HUES6 (cell line): Measurements from ENCODE around the gene MRPL53.

Experiments
- H3K27ac ChIP-seq: 2 replicates; pipeline ENCODE4 v1.7.0; 2013; ENCODE audit warnings: low read depth, mild to moderate bottlenecking, low read length, inconsistent platforms
- H3K27me3 ChIP-seq: 2 replicates; pipeline ENCODE4 v1.6.1; 2013; ENCODE audit warnings: low read length; ENCODE audit not compliant: control insufficient read depth, insufficient read depth
- H3K36me3 ChIP-seq: 2 replicates; pipeline ENCODE4 v1.6.1; 2013; ENCODE audit warnings: low read length; ENCODE audit not compliant: control insufficient read depth, insufficient read depth
- H3K4me1 ChIP-seq: 2 replicates; pipeline ENCODE4 v1.6.1; 2013; ENCODE audit warnings: low read length; ENCODE audit not compliant: control insufficient read depth, insufficient read depth
- H3K4me3 ChIP-seq: 2 replicates; pipeline ENCODE4 v1.5.1; 2013; ENCODE audit warnings: low read depth, low read length
- H3K9ac ChIP-seq: one replicate; pipeline ENCODE4 v1.6.1; 2013; ENCODE audit warnings: mild to moderate bottlenecking, low read length
- H3K9me3 ChIP-seq: 2 replicates; pipeline ENCODE4 v1.6.1; 2013; ENCODE audit warnings: low read depth, low read length; ENCODE audit not compliant: control insufficient read depth, insufficient read depth

Gene MRPL53

GRCh38 chr2:74510272-74510671 lies 37.8 kb upstream of the MRPL53 start:
- H3K9ac ChIP-seq: no peak overlapping the region
- peaks cover 74% of the 10 kb centered on the region for H3K27me3 ChIP-seq
- no peaks in the 10 kb centered on the region for H3K9me3 ChIP-seq
- peaks cover 26% of the 10 kb centered on the region for H3K4me1 ChIP-seq
- no peak overlapping the region for H3K27ac ChIP-seq
- peaks cover 8% of the 10 kb centered on the region for H3K36me3 ChIP-seq
- H3K4me3 ChIP-seq: no peak overlapping the region

- H3K36me3 ChIP-seq: peaks cover 10% of the 10 kb centered on the region
- H3K27ac ChIP-seq: peak overlapping the region; percentile 96; the same call in 1 of the 2 replicates
- peaks cover 22% of the 10 kb centered on the region for H3K4me1 ChIP-seq
- H3K4me3 ChIP-seq: peak overlapping the region; percentile 97
- H3K27me3 ChIP-seq: peaks cover 70% of the 10 kb centered on the region
- H3K9me3 ChIP-seq: no peaks in the 10 kb centered on the region
- H3K9ac ChIP-seq: peak overlapping the region; percentile 97
Observed at GRCh38 chr2:74507926-74508520, 35.5 kb upstream of the MRPL53 start.

GRCh38 chr2:74507145-74507925 lies 34.9 kb upstream of the MRPL53 start, which contains the start of gene PCGF1:
PCGF1 (minus strand) TSS chr2:74507695; CDS start chr2:74507668, 27 bp downstream.
- peaks cover 23% of the 10 kb centered on the region for H3K4me1 ChIP-seq
- H3K4me3 ChIP-seq: peak within 1 kb of the TSS; percentile 97
- peak within 1 kb of the TSS; percentile 97 for H3K9ac ChIP-seq
- H3K27me3 ChIP-seq: peaks cover 70% of the 10 kb centered on the region
- H3K36me3 ChIP-seq: peaks cover 10% of the 10 kb centered on the region
- H3K9me3 ChIP-seq: no peaks in the 10 kb centered on the region
- peak within 1 kb of the TSS; percentile 96 for H3K27ac ChIP-seq

- Histone ChIP-seq H3K4me3 (no peak overlapping the region), H3K4me1 (peaks cover 36% of the 10 kb centered on the region), H3K27me3 (peaks cover 70% of the 10 kb centered on the region), H3K9me3 (no peaks in the 10 kb centered on the region), H3K27ac (no peak overlapping the region), H3K9ac (no peak overlapping the region), H3K36me3 (peaks cover 10% of the 10 kb centered on the region)
Observed at GRCh38 chr2:74505448-74506246, 33.2 kb upstream of the MRPL53 start.

GRCh38 chr2:74504591-74504990 lies 32.1 kb upstream of the MRPL53 start:
- H3K36me3 ChIP-seq: peaks cover 10% of the 10 kb centered on the region
- H3K9ac ChIP-seq: no peak overlapping the region
- H3K27ac ChIP-seq: no peak overlapping the region
- H3K4me1 ChIP-seq: peaks cover 46% of the 10 kb centered on the region
- H3K4me3 ChIP-seq: no peak overlapping the region; the same call in 1 of the 2 replicates
- H3K27me3 ChIP-seq: peaks cover 70% of the 10 kb centered on the region
- no peaks in the 10 kb centered on the region for H3K9me3 ChIP-seq

- peaks cover 49% of the 10 kb centered on the region for H3K4me1 ChIP-seq
- H3K9ac ChIP-seq: peak overlapping the region; percentile 69
- H3K27ac ChIP-seq: no peak overlapping the region; the same call in 1 of the 2 replicates
- H3K9me3 ChIP-seq: no peaks in the 10 kb centered on the region
- H3K27me3 ChIP-seq: peaks cover 71% of the 10 kb centered on the region
- peak overlapping the region; percentile 72 for H3K4me3 ChIP-seq
- peaks cover 10% of the 10 kb centered on the region for H3K36me3 ChIP-seq
Observed at GRCh38 chr2:74503506-74504475, 31.3 kb upstream of the MRPL53 start.

GRCh38 chr2:74502720-74503505 lies 30.4 kb upstream of the MRPL53 start:
- no peaks in the 10 kb centered on the region for H3K9me3 ChIP-seq
- peaks cover 51% of the 10 kb centered on the region for H3K4me1 ChIP-seq
- H3K4me3 ChIP-seq: peak overlapping the region; percentile 72
- no peak overlapping the region; the same call in 1 of the 2 replicates for H3K27ac ChIP-seq
- peaks cover 10% of the 10 kb centered on the region for H3K36me3 ChIP-seq
- peaks cover 76% of the 10 kb centered on the region for H3K27me3 ChIP-seq
- H3K9ac ChIP-seq: peak overlapping the region; percentile 70

- H3K27me3 ChIP-seq: peaks cover 82% of the 10 kb centered on the region
- H3K9me3 ChIP-seq: no peaks in the 10 kb centered on the region
- H3K4me3 ChIP-seq: peak overlapping the region; percentile 72
- no peak overlapping the region for H3K27ac ChIP-seq
- peaks cover 54% of the 10 kb centered on the region for H3K4me1 ChIP-seq
- peaks cover 10% of the 10 kb centered on the region for H3K36me3 ChIP-seq
- peak overlapping the region; percentile 70 for H3K9ac ChIP-seq
Observed at GRCh38 chr2:74502147-74502719, 29.8 kb upstream of the MRPL53 start.

GRCh38 chr2:74501335-74502071 lies 29.0 kb upstream of the MRPL53 start:
- Histone ChIP-seq H3K27me3 (peaks cover 90% of the 10 kb centered on the region), H3K9ac (no peak overlapping the region)

More at GRCh38 chr2:74501335-74502071, 29.0 kb upstream of the MRPL53 start:
- peaks cover 49% of the 10 kb centered on the region for H3K4me1 ChIP-seq
- peaks cover 10% of the 10 kb centered on the region for H3K36me3 ChIP-seq
- H3K27ac ChIP-seq: no peak overlapping the region
- no peaks in the 10 kb centered on the region for H3K9me3 ChIP-seq
- peak overlapping the region; percentile 4; the same call in 1 of the 2 replicates for H3K4me3 ChIP-seq
